H1 (cell line): Measurements from ENCODE around the gene SEC22C. TPM values are rescaled to one million over a fixed set of nuclear protein-coding genes. Genes with fewer than 3 reads are reported as not detected.
A peak's percentile ranks its signal among the peaks of the same experiment; 100 is the strongest.

ENCODE experiments used
- CTCF ChIA-PET: fragments of 300-600 bp; sonication (Branson Sonifier 250); formaldehyde crosslinking; loops from one replicate; lab custom pipeline; 2021; ENCODE audit not compliant: partially characterized antibody; lab: Charles Lee
- POLR2A ChIA-PET: fragments of 300-600 bp; sonication (Branson Sonifier 250); formaldehyde crosslinking; loops from one replicate; lab custom pipeline; 2021; ENCODE audit warnings: inconsistent platforms; ENCODE audit not compliant: partially characterized antibody; lab: Charles Lee
- DNase-seq, 2 experiments: peaks; one replicate each; pipeline versions ENCODE4 v3.0.0 to v3.0.0-alpha.2; 2010 to 2022; ENCODE audit warnings: low spot score in 2 of 2, low read depth in 1 of 2, mixed read lengths in 1 of 2
- FAIRE-seq: peaks from 2 replicates; lab custom pipeline; 2011; peaks lifted over from hg19 to GRCh38; lab: Jason Lieb, UNC
- H2AFZ ChIP-seq: 2 replicates; pipeline ENCODE4 v1.8.1; 2012; ENCODE audit warnings: low read length, inconsistent platforms
- H2AK5ac ChIP-seq: 2 replicates; pipeline ENCODE4 v1.6.1; 2013; ENCODE audit warnings: low read depth, low read length
- H2BK120ac ChIP-seq: replicated peaks from 2 replicates; pipeline ENCODE3; 2013; ENCODE audit warnings: low read depth, low read length, inconsistent platforms
- H2BK12ac ChIP-seq: 2 replicates; pipeline ENCODE4 v1.6.1; 2013; ENCODE audit warnings: low read depth, low read length
- H2BK15ac ChIP-seq: 2 replicates; pipeline ENCODE4 v1.6.1; 2013; ENCODE audit warnings: low read length
- H2BK20ac ChIP-seq: 2 replicates; pipeline ENCODE4 v1.6.1; 2013; ENCODE audit warnings: low read length
- H2BK5ac ChIP-seq: 2 replicates; pipeline ENCODE4 v1.6.1; 2013; ENCODE audit warnings: low read depth, low read length
- H3K14ac ChIP-seq: 2 replicates; pipeline ENCODE4 v1.6.1; 2013; ENCODE audit warnings: inconsistent platforms; ENCODE audit not compliant: insufficient read length
- H3K18ac ChIP-seq: 2 replicates; pipeline ENCODE4 v1.6.1; 2013; ENCODE audit warnings: low read length; ENCODE audit errors: extremely low read depth
- H3K23ac ChIP-seq: 2 replicates; pipeline ENCODE4 v1.6.1; 2013; ENCODE audit warnings: inconsistent platforms; ENCODE audit not compliant: insufficient read length
- H3K23me2 ChIP-seq: 2 replicates; pipeline ENCODE4 v1.6.1; 2013; ENCODE audit warnings: low read depth, low read length
- H3K27ac ChIP-seq: 2 replicates; pipeline ENCODE4 v1.6.1; 2011; ENCODE audit warnings: low read depth, low read length, inconsistent platforms
- H3K27me3 ChIP-seq, 4 experiments: replicated peaks in 1 of 4; 1 replicate in 1 of 4; 2 replicates in 3 of 4; pipeline versions ENCODE4 v1.6.1 to v1.8.1; 2011 to 2013; ENCODE audit warnings: low read length in 3 of 4, mild to moderate bottlenecking in 3 of 4, inconsistent platforms in 2 of 4, mixed read lengths in 2 of 4, moderate library complexity in 1 of 4; ENCODE audit not compliant: control insufficient read depth in 3 of 4, insufficient read depth in 3 of 4; ENCODE audit errors: extremely low read depth in 1 of 4
- H3K36me3 ChIP-seq, 4 experiments: 2 replicates each; pipeline versions ENCODE4 v1.6.1 to v1.8.1; 2011 to 2013; ENCODE audit warnings: mild to moderate bottlenecking in 4 of 4, low read length in 3 of 4, moderate library complexity in 2 of 4, control low read depth in 1 of 4, inconsistent platforms in 1 of 4; ENCODE audit not compliant: insufficient read depth in 4 of 4, control insufficient read depth in 2 of 4
- H3K4ac ChIP-seq: replicated peaks from 2 replicates; pipeline ENCODE3; 2013; ENCODE audit warnings: low read length, low read depth, mixed read lengths, inconsistent platforms; ENCODE audit not compliant: insufficient read length
- H3K4me1 ChIP-seq, 4 experiments: replicated peaks in 1 of 4; 1 replicate in 1 of 4; 2 replicates in 3 of 4; pipeline versions ENCODE4 v1.6.1 to v1.8.1; 2011 to 2013; ENCODE audit warnings: low read length in 3 of 4, inconsistent platforms in 2 of 4, mixed read lengths in 1 of 4; ENCODE audit not compliant: insufficient read depth in 4 of 4, control insufficient read depth in 3 of 4
- H3K4me2 ChIP-seq, 2 experiments: 2 replicates each; pipeline versions ENCODE4 v1.6.1 to v1.8.1; 2011 to 2013; ENCODE audit warnings: low read depth in 2 of 2, low read length in 2 of 2, control low read depth in 1 of 2, inconsistent platforms in 1 of 2, mild to moderate bottlenecking in 1 of 2; ENCODE audit not compliant: insufficient read depth in 1 of 2
- H3K4me3 ChIP-seq, 4 experiments: fragments of 200-600, 300-600 bp in 1 of 4; sonication (generic), shearing (Covaris generic), sonication (Bioruptor Twin) in 1 of 4; 2 replicates each; pipeline versions ENCODE4 v1.5.1 to v1.8.1; 2011 to 2016; ENCODE audit warnings: low read length in 4 of 4, low read depth in 3 of 4, control low read depth in 2 of 4, inconsistent platforms in 2 of 4, mild to moderate bottlenecking in 2 of 4, mixed read lengths in 1 of 4, moderate library complexity in 1 of 4; ENCODE audit not compliant: insufficient read depth in 2 of 4; ENCODE audit errors: extremely low read depth in 1 of 4
- H3K56ac ChIP-seq: replicated peaks from 2 replicates; pipeline ENCODE3; 2013; ENCODE audit warnings: low read depth, mild to moderate bottlenecking, mixed read lengths, low read length, inconsistent platforms; ENCODE audit not compliant: insufficient read length
- H3K79me1 ChIP-seq: 2 replicates; pipeline ENCODE4 v1.6.1; 2013; ENCODE audit warnings: low read depth, low read length, control low read depth
- H3K79me2 ChIP-seq, 2 experiments: 2 replicates each; pipeline versions ENCODE4 v1.6.1 to v1.8.1; 2012 to 2013; ENCODE audit warnings: low read length in 2 of 2, mild to moderate bottlenecking in 2 of 2, inconsistent platforms in 1 of 2; ENCODE audit not compliant: insufficient read depth in 2 of 2, control insufficient read depth in 1 of 2
- H3K9ac ChIP-seq, 4 experiments: replicated peaks in 1 of 4; 1 replicate in 1 of 4; 2 replicates in 3 of 4; pipeline versions ENCODE4 v1.6.1 to v1.8.1; 2011 to 2013; ENCODE audit warnings: low read depth in 3 of 4, low read length in 3 of 4, control low read depth in 2 of 4, mild to moderate bottlenecking in 2 of 4, moderate library complexity in 2 of 4, inconsistent platforms in 1 of 4; ENCODE audit errors: extremely low read depth in 1 of 4
- H3K9me3 ChIP-seq, 2 experiments: 2 replicates each; pipeline versions ENCODE4 v1.6.1 to v1.8.1; 2012 to 2013; ENCODE audit warnings: mild to moderate bottlenecking in 2 of 2, moderate library complexity in 2 of 2, control low read depth in 1 of 2, inconsistent platforms in 1 of 2, low read depth in 1 of 2, low read length in 1 of 2, mixed read lengths in 1 of 2; ENCODE audit not compliant: insufficient read depth in 2 of 2
- H4K20me1 ChIP-seq, 2 experiments: replicated peaks in 1 of 2; 2 replicates each; pipeline versions ENCODE3 to v1.8.1; 2011 to 2013; ENCODE audit warnings: inconsistent platforms in 2 of 2, low read length in 2 of 2, mild to moderate bottlenecking in 1 of 2; ENCODE audit not compliant: insufficient read depth in 2 of 2, control insufficient read depth in 1 of 2
- H4K5ac ChIP-seq: 2 replicates; pipeline ENCODE4 v1.6.1; 2013; ENCODE audit warnings: low read length, low read depth, mixed read lengths, inconsistent platforms; ENCODE audit not compliant: insufficient read length
- H4K8ac ChIP-seq: 2 replicates; pipeline ENCODE4 v1.8.0; 2013; ENCODE audit warnings: mild to moderate bottlenecking, moderate library complexity, low read length, inconsistent platforms; ENCODE audit not compliant: insufficient read depth; ENCODE audit errors: extremely low read depth
- H4K91ac ChIP-seq: replicated peaks from 2 replicates; pipeline ENCODE3; 2013; ENCODE audit warnings: low read length, mixed read lengths, inconsistent platforms; ENCODE audit not compliant: insufficient read length
- BACH1 ChIP-seq: IDR thresholded peaks from 2 replicates; pipeline ENCODE4 v1.6.1; 2012; ENCODE audit warnings: low read length, improper control_type of control experiment
- CTCF ChIP-seq, 3 experiments: IDR thresholded peaks; 1 replicate in 2 of 3; 2 replicates in 1 of 3; pipeline versions ENCODE4 v1.5.1 to v1.6.1; 2011; ENCODE audit warnings: low read length in 3 of 3, mild to moderate bottlenecking in 3 of 3, inconsistent platforms in 2 of 3, low read depth in 1 of 3, moderate library complexity in 1 of 3; ENCODE audit not compliant: insufficient read depth in 1 of 3; ENCODE audit errors: control extremely low read depth in 1 of 3
- MAFK ChIP-seq: IDR thresholded peaks from 2 replicates; pipeline ENCODE4 v1.6.1; 2012; ENCODE audit warnings: low read depth, mild to moderate bottlenecking, improper control_type of control experiment, low read length
- TAF7 ChIP-seq: optimal IDR thresholded peaks from 2 replicates; pipeline ENCODE3; 2011; ENCODE audit warnings: low read depth, mild to moderate bottlenecking, inconsistent platforms, low read length, moderate library complexity, borderline replicate concordance
- WGBS, 2 experiments: shearing (Covaris generic) in 1 of 2; methylation state at CpG; one replicate each; pipeline versions ENCODE4 v1.1.6 to v1.1.7; 2013 to 2015; ENCODE audit warnings: low lambda C conversion rate in 2 of 2, mixed read lengths in 2 of 2, inconsistent platforms in 1 of 2, low coverage in 1 of 2, missing lambda C conversion rate in 1 of 2; ENCODE audit not compliant: insufficient replicate concordance in 2 of 2, insufficient coverage in 1 of 2, insufficient read length in 1 of 2; ENCODE audit errors: extremely low coverage in 1 of 2, missing lambda C conversion rate in 1 of 2; 5-methylcytosine and 5-hydroxymethylcytosine counted together
- polyA plus RNA-seq, 7 experiments: library from polyadenylated mRNA; depleted of rRNA in 3 of 7; stranded (reverse) in 5 of 7; unstranded in 2 of 7; fragments of >200 nt in 5 of 7; fragments of 200-250 nt in 2 of 7; gene quantifications; 1 replicate in 5 of 7; 2 replicates in 1 of 7; 4 replicates in 1 of 7; pipeline versions ENCODE4 v1.2.1 to v1.2.3, GENCODE V29; 2011 to 2013; ENCODE audit warnings: missing spikeins in 2 of 7, mixed read lengths in 2 of 7
- total RNA-seq: library from RNA; stranded (reverse); fragmentation: NEBNext Ultra II Directional; extraction: Animal tissue kit (Norgen Biotek cat#: 25700); gene quantifications from 2 replicates; pipeline ENCODE4 v1.2.1, GENCODE V29; 2021

Gene SEC22C
- total and polyA plus RNA-seq, 2 of the 8 experiments (the other 6 are each of a cell fraction or from before 2014, with no cell fraction given) = 23.4 to 38.3 TPM

- ChIA-PET CTCF (interaction anchor here (0.6 to 3.1 kb wide), 25 partner anchors 8 to 187 kb away, joined by 3 to 26 read pairs (median 4); partner anchors contain the start of genes NKTR and SEC22C), POLR2A (interaction anchor here (0.7 to 6.0 kb wide), 7 partner anchors 11 to 37 kb away, joined by 3 to 45 read pairs (median 6); partner anchors contain the start of genes NKTR, SEC22C and SS18L2)
- no peak overlapping the region for H3K4me2 ChIP-seq
- no peak overlapping the region for H2BK120ac ChIP-seq
- no peaks in the 10 kb centered on the region for H3K4me1 ChIP-seq
- H3K9ac ChIP-seq = no peak overlapping the region
- peaks cover 0 to 10% (median 3%) of the 10 kb centered on the region in 4 experiments; a peak in 3 of 8 replicates for H3K36me3 ChIP-seq
- H3K56ac ChIP-seq = no peak overlapping the region
- H4K91ac ChIP-seq = no peak overlapping the region
- no peak overlapping the region for H2BK15ac ChIP-seq
- H3K23me2 ChIP-seq = no peaks in the 10 kb centered on the region
- 0 out of 2 replicates have a peak, but pooled peaks cover 6% of the 10 kb centered on the region for H3K79me1 ChIP-seq
- no peak overlapping the region for H2AK5ac ChIP-seq
- peaks cover 6 to 90% of the 10 kb centered on the region in 2 experiments for H3K79me2 ChIP-seq
- H4K20me1 ChIP-seq = peaks cover 0 to 5% of the 10 kb centered on the region in 2 experiments
- no peak overlapping the region for H4K8ac ChIP-seq
- no peak overlapping the region for H2BK20ac ChIP-seq
- no peak overlapping the region for H3K18ac ChIP-seq
- no peaks in the 10 kb centered on the region for H3K27me3 ChIP-seq
- no peak overlapping the region for H3K4me3 ChIP-seq
- H2BK5ac ChIP-seq = no peak overlapping the region
- no peak overlapping the region for H2BK12ac ChIP-seq
- H3K27ac ChIP-seq = no peak overlapping the region
- DNase-seq = no peak
- no peak overlapping the region for H3K4ac ChIP-seq
- FAIRE-seq = peak; percentile 45
- H2AFZ ChIP-seq = no peak overlapping the region
- 94% methylated on average over 2 of the region's 2 CpGs; no CpG with 5 or more reads in 1 of the 2 experiments for WGBS, 2 experiments
- no peaks in the 10 kb centered on the region for H3K9me3 ChIP-seq
- no peak overlapping the region for H3K14ac ChIP-seq
- H3K23ac ChIP-seq = no peak overlapping the region
- TF ChIP-seq CTCF (IDR thresholded peaks at IDR 0.05; ENCODE audit: control extremely low read depth in 1 of 3, insufficient read depth in 1 of 3, low read depth in 1 of 3, low read length in 3 of 3) (peak in 1 of 3 experiments; percentile 50; a peak in 1 of 4 replicates), BACH1 (peak; percentile 40; the same call in 1 of the 2 replicates), MAFK (peak; percentile 49; the same call in 1 of the 2 replicates), TAF7 (no peak)
- no peak overlapping the region for H4K5ac ChIP-seq
Observed at GRCh38 chr3:42613462-42613861, 31.7 kb upstream of the SEC22C start.
